ENCODE results near the gene SWAP70.

Gene SWAP70

DNA sequence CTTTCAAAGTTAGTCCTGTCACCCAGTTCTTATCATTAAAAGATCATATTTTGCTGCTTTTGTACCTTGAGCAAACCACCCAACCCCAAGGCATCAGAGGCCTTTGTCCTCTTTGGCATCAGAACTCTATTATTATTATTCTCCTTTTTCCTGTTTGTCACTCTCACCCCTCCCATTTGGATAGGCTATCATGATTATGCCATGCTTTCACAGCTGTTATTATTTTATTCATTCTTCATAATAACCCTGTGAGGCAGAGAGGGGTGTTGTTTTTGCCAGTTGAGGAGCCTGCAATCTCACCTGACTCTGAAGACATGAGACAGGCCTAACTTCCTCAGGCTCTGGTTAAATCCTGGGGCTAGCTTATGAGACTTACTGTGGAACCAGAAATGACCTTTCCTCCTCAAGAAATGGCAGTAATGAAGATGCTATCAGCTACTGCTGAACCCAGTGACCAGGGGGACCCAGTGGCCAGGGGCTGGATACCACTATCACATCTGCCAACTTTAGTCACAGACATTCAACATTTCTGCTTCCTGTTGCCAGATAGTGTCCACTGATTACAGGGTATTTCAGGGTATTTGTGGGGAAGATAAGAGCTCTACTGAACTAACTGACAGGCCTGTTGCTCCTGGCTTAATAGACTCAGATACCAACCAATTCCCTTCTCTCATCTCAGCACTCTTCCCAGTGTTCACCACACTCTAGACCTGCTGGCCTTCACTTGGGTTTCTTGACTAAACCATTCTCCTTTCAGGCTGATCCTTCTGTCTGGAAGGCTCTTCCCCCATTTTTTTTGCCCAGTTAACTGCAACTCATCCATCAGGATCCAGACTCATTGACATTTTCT lies 11.8 kb upstream of the SWAP70 start:
- DNase-seq (ENCODE audit: low spot score): peak; percentile 37

DNA sequence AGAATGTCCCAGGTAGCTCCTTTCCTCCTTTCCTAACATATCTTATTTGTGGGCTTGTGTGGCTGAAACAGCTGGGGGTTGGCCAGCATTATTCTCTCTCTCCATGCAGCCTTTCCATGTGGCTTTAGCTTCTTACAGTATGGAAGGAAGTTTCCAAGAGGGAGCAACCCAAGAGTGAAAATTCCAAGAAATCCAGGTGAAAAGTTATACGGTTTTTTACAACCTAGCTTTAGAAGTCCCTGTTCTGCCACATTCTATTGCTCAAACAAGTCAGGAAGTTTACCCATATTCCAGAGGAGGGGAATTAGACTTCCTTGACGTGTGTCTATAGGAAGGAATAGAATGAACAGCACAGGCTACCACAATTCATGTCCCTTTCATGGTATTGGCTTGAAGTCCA lies 10.0 kb upstream of the SWAP70 start:
- no peak for DNase-seq (ENCODE audit: low spot score)

DNA sequence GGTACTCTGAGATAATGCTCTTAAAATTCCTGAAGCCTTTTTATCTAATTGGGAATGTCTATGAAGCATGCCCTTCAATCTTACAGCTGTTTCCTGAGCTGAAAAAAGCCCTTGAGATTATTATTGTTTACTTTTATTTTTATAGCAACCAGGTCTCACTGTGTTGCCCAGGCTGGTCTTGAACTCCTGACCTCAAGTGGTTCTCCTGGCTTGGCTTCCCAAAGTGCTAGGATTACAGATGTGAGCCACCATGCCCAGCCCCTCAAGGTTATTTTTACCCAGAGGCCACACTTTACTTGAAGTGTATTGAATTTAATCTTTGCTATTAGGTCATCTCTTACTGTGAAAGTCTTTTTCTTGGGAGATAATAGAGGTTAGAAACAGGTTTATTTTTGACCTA lies 7.0 kb upstream of the SWAP70 start:
- no peak for DNase-seq (ENCODE audit: low spot score)

DNA sequence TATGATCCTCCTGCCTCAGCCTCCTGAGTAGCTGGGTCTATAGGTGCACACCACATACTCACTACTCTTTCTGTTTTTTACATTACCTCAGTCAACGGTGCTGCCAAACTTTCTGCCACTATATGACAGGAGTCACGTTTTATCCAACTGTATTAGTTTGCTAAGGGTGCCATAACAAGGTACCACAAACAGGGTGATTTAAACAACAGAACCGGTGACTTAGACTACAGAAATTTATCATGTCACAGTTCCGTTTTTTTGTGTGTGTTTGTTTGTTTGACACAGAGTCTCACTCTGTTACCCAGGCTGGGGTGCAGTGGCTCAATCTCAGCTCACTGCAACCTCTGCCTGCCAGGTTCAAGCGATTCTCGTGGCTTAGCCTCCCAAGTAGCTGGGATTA lies 6.3 kb upstream of the SWAP70 start:
- DNase-seq (ENCODE audit: low spot score): no peak

DNA sequence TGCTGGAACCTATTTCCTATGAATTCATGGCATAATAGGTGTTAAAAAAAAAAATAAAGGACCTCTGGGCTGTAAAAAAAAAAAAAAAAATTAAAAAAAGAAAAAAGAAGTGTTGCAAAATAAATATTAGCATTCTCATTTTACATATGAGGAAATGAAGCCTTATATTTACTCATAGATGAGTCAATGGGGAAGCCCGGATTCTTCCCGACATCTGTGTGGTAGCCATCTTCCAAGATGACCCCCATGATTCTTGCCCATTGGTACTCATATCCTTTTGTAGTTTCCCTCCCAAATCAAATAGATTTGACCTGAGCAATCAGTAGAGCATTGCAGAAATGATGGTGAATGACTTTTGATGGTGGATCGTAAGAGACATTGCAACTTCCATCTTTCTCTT lies 3.0 kb upstream of the SWAP70 start:
- no peak for DNase-seq (ENCODE audit: low spot score)

DNA sequence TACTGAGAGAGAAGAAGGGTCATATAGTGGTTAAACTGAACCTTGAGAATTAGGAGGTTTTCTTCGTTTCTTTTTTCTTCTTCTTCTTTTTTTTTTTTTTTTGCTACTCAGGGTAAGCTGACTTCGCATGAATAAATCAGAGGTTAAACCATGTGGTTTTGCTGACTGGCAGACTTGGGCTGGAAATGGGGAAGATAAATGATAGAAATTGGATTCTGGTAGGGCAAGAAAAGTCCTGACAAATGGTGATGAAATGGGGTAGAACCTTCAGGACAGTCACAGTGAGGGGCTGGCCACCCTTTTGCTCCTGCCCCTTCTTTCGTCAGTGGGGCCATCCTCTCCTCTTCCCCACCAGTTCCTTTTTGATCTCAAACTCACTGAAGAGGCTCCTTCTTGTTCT lies 1.6 kb upstream of the SWAP70 start:
- DNase-seq (ENCODE audit: low spot score): peak; percentile 82

DNA sequence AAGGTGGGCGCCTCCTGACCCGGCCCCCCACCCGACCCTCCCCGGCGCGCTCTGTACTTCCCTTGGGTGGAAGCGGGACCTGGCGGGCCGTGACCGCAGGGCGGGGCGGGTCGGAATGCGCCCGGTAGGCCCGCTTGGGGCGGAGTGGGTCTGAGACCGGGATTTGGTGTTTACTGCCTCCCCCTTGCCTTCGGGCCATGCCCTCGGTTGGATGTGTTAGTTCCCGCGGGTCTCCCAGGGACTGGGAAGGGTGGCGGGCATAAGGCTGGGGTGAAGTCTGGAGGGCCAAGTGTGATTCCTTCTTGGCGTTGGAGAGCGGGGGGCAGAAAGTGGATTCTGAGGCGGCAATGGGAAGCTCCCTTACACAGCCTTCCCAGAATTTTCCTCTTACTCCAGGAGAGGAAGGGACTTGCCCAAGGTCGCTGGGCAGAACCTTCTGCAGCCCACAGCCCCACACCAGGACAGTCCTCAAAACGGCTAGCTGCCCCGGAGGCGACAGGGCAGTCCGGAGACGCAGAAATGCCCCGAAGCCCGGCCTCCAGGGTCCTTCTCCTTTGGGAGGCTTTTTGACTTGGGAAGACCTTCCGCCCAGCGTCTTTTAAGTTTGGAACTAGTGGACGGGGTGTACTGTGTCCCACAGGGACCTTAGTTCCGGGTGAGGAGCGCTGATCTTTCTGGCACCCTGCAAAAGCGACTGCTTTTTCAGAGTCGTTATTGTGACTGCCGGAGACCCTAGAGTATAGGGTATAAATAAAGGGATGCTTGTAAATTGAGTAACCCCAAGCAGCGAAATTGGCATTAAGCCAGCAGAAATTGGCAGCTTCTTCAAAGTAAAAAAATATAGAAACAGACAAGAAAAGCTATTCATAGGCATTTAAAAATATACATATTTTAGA lies 647 bp downstream of the SWAP70 start:
- peak; percentile 52 for DNase-seq (ENCODE audit: low spot score)

DNA sequence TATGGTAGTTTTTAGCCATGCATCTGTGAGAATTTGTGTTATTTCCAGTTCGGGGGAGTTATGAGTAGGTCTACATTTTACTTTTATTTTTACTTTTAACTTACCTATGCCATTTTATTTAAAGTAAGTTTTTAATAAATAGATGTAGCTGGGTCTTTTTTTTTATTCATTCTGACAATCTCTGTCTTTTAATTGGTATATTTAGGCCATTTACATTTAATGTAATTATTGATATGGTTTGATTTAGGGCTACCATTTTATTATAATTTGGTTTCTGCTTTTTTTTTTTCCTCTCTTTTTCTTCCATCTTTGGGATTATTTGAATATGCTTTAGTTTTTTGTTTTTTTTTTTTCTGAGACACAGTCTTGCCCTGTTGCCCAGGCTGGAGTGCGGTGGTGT lies 1.9 kb downstream of the SWAP70 start:
- no peak for DNase-seq (ENCODE audit: low spot score)

DNA sequence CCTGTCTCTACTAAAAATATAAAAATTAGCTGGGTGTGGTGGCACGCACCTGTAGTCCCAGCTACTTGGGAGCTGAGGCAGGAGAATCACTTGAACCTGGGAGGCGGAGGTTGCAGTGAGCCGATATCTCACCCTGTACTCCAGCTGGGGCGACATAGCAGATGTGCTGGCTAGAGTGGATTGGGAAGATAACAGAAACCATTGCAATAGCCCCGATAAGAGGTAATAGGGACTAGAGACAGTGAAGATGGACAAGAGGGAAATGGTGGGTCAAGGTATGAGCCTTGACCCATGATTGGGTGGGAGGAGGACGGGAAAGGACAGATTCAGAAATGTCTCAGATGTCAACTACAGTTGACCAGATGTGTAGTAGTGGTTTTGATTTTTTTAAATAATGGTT lies 6.1 kb downstream of the SWAP70 start:
- DNase-seq (ENCODE audit: low spot score): no peak

DNA sequence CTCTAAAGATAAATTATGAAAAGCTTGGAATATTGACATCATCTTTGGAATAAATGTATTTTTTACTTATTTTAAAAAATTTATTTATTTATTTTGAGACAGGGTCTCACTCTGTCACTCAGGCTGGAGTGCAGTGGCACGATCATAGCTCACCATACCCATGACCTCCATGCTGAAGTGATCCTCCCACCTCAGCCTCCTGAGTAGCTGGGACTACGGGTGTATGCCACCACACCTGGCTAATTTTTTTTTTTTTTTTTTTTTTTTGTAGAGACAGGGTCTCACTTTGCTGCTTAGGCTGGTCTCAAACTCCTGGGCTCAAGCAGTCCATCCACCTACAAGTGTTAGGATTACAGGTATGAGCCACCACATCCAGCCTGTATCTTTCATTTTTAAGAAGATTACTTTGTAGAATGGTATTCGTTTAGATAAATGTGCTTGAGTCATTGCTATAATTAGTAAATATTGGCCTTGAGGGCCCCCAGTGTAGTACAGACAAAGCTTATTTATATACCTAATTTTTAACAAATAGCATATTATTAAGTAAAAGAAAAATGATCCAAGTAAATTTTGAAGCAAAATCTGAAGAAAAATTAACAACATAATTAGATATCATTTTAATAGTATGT lies 8.5 kb downstream of the SWAP70 start:
- no peak for DNase-seq (ENCODE audit: low spot score)

DNA sequence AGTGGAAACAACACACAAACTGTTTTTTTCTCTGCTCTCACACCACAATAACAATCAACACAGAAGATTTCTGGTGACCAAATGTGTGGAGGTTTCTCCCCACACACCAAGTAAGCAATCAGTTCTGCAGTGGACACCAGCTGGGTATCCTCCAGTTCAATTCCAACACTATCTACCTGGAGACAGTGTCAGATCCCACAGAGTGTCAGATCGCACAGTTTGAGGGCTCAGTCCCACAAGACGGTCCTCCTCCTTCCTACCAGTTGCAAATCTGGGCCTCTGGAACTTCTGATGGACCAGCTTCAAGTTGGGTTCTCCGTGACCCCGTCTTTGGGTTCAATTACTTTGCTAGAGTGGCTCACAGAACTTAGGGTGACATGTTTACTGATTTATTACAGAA lies 9.0 kb downstream of the SWAP70 start:
- DNase-seq (ENCODE audit: low spot score): no peak

DNA sequence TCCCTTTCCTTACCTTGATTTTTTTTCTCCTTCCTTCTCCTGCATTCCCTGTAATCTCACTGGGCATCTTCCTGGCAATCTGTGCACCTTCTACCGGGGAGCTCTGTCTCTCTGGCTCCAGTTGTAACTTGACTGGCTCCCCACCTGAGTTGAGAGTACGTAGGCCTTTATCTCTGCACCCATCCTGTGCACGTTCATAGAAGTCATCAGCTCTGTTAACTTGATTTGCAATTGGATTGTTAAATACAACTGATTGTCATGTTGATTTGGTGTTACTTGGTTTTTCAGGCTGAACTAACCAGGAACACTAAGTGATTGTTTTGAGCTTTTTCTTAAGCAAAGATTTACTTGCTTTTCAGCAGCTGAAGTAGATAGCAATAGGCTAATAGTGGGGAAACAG lies 11.8 kb downstream of the SWAP70 start:
- DNase-seq (ENCODE audit: low spot score): no peak

DNA sequence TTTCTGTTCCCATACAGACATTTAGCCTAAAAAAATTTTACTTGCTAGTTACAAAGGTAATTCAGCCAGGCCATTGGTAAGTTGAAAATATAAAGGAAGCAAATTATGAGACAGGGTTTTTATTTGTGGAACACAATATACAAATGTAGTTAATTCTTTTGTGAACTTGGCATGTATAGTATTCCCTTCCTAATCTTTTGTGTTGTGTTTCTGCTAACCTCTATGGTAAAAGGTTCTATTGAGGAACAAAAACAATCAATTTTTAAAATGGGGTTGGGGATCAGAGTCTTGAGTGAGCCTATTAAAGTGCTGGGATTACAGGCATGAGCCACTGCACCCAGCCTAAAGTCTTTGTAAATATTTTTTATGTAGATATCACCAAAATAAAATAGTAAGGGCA lies 14.1 kb downstream of the SWAP70 start:
- no peak for DNase-seq (ENCODE audit: low spot score)

DNA sequence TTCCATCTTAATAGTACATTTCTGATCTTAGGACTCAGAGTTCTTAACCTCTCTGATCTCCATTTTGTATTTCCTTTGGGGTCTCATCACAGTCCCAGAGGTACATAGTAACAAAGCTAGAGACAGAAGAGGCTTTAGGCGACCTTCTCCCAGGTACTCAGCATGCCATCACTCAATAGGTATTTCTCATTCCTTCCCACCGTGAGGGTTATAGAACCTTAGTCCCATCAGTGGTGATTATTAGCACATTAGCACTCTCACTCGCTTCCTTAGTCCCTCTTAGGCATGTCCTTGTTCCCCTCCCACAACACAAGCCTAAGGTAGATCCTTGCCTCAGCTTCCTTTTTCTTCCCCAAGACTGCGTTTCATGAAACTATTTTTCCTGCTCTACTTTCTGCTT lies 14.7 kb downstream of the SWAP70 start:
- no peak for DNase-seq (ENCODE audit: low spot score)

DNA sequence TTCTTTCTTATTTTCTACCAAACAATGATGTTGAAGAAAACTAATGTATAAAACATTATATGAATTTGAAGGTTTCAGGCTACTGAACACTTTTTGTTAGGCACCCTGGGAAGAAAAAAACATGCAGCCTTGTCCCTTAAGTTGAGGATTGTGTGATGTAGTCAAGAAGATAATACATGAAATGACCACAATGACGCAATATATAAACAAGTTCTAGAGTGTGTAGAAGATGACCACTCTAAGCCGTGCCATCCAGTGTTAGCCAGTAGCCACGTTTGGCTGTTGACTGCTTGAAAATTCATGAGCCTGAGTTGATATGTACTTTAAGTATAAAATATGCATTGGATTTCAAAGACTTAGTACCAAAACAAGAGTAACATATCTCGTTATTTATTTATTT lies 16.2 kb downstream of the SWAP70 start:
- DNase-seq (ENCODE audit: low spot score): no peak

DNA sequence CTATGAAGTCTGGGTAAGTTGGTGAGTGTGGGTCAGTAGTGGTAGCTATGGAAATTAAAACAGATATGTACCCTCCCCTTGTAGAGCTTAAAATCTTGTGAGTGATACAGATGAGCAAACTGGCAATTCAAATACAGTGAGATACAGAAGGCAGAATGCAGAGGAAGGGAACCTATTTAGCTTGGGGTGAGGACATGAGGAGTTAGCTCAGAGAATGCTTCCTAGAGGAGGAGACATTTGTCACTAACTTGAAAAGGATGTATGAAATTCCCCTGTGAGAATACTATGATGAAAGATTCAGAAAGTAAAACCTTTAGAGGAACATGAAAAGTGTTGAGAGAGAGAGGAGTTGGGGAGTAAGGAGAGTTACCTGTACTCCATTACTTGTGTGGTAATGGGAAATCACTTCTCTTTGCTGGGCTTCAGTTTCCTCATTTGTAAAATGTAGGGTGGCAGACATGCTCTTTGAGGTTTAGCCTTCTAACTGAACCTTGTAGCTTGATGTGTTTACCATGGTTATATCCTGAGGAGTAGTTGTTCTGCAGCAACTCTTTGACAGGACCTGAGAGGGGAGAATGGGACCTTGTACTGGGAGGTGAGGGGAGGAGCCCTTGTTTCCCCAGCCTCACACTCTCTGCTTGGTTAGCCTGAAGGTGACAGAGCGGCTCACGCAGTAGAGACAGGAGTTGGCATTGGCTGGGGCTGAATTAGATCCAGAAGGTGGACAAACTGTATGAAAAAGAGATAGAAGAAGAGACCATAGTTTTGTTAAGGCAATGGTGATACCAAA lies 17.9 kb downstream of the SWAP70 start:
- no peak for DNase-seq (ENCODE audit: low spot score)

DNA sequence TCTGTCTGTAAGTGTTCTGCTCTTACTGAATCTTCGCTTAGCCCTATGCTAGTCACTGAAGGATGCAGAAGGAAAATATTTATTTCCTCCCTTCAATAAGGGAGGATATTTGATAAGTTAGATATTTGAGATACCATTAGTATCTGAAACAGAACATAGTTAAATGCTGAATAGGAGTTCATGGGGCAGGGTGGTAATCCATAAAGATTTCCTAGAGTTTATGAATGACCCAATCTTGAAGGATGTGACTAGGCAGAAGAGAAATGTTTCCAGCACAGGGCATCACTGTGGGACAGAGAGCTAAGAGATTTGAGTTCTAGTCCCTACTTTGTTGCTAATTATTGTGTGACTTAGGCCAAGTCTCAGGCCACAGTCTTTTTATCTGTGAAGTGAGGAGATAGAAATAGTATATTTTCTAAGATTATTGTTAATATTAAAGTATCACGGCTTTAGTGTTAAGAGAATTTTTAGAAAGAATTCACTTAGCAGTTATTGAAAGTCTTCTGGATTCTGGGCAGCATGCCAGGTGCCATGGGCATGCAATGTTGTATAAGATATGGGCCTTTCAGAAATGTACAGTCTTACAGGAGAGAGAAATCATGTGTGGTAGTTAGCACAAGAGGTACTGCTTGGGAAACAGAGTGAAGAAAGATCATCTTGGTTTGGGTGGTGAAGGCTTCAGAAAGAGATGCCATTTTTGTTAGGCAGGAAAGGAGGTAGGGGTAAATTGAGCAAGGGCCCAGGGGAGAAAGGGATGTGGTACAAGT lies 24.0 kb downstream of the SWAP70 start:
- peak; percentile 45 for DNase-seq (ENCODE audit: low spot score)

DNA sequence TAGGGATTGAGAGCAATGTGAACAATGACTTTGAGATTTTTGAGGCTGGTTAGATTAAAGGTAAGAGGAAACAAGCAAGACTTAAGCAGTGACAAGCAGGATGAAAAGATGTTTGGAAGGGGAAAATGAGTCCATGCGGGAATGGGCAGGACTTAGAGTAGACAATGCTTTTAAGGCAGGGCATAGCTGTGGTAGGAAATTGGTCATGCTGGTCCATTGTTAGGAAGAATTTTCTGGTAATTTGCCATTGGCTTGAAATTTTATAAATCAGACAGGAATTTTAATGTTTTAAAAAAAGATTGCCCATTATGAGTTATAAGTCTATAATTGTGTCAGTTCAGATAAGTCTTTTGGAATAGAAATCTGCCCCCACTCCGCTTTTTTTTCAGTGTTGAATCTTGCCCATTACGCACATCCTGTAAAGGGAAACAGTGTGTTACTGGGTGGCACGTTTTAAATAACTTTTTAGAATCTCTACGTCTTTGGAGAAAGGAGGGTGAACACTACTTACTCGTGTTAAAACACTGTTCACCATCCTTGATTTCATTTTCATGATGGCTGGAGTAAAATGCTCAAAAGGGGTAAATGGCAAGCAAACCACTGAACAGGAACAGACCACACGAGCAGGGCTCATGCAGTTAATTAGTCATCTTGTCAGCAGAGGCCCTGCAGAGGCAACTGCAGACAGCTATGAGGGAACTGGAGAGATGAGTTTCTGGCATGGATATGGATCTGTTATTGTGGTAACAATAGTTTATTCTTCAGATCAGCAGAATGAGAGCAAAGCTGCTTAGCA lies 25.0 kb downstream of the SWAP70 start:
- peak; percentile 96 for DNase-seq (ENCODE audit: low spot score)

DNA sequence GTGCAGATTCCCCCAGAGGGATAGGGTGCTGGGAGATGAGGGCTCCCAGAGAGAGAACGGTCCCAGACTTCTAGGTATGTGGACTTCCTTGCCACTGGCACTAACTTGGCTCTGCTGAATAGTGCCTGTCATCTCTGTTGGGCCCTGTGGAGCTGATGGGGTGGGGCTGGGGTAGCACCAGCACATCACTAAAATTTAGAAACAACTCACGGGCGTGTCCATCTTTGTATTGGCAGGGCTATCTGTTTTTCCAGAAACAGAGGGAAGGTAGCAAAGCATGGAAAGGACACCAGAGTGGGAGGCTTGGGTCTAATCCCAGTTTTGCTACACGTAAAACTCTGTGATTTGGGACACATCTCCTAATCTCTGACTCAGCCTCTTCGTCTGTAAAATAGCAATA lies 25.8 kb downstream of the SWAP70 start:
- no peak for DNase-seq (ENCODE audit: low spot score)

DNA sequence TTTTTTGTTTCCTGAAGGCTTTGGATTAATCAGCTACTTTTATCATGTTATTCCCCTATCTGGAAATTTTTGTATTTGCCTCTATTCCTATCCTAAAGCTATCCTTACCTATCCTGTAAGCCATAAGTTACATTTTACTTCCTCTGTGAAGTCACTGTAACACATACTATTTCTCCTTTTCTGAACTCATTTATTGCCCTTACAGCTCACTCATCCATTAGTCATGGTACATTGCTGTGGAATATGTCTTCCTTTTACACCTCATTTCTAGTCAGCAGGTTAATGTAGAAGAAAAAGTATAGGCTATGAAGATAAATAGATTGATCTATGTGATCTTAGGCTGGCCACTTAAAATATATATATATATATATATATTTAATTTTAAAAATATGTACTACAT lies 28.0 kb downstream of the SWAP70 start:
- DNase-seq (ENCODE audit: low spot score): no peak
